IMR-90 (cell line): Measurements from ENCODE around the gene F2RL1. TPM values are rescaled to one million over a fixed set of nuclear protein-coding genes. Genes with fewer than 3 reads are reported as not detected.

Source experiments
- ATAC-seq: fragments of 200-7000 bp; cut with Tn5 transposase; 2 replicates; pipeline ENCODE4 v1.9.1; 2020; ENCODE audit warnings: low read depth, mild to moderate bottlenecking, moderate library complexity
- BruUV-seq: library from RNA; stranded (reverse); fragments of 400-500 nt; replicated peaks from 2 replicates; lab custom pipeline; 2021; lab: Mats Ljungman, UMichigan
- CTCF ChIA-PET: fragments of 300-600 bp; formaldehyde crosslinking; extraction: SDS; loops from one replicate; lab custom pipeline; 2021; ENCODE audit warnings: antibody characterized with exemption; lab: Yijun Ruan, JAX
- POLR2A ChIA-PET: fragments of 300-600 bp; sonication (Branson Sonifier 250); formaldehyde crosslinking; loops from one replicate; lab custom pipeline; 2022; ENCODE audit warnings: antibody characterized with exemption; ENCODE audit not compliant: unreplicated experiment; lab: Charles Lee
- DNase-seq: peaks from one replicate; pipeline ENCODE4 v3.0.0; 2013
- H2AFZ ChIP-seq: replicated peaks from 2 replicates; pipeline ENCODE3; 2013; ENCODE audit warnings: low read length, mild to moderate bottlenecking; ENCODE audit not compliant: poor library complexity
- H2AK5ac ChIP-seq: 2 replicates; pipeline ENCODE4 v1.6.1; 2013; ENCODE audit warnings: low read depth, low read length, inconsistent platforms
- H2AK9ac ChIP-seq: replicated peaks from 2 replicates; pipeline ENCODE3; 2013; ENCODE audit warnings: mild to moderate bottlenecking, low read depth, low read length, moderate library complexity; ENCODE audit not compliant: poor library complexity
- H2BK120ac ChIP-seq: 2 replicates; pipeline ENCODE4 v1.6.1; 2013; ENCODE audit warnings: low read depth, low read length, inconsistent platforms
- H2BK15ac ChIP-seq: 3 replicates; pipeline ENCODE4 v1.6.1; 2013; ENCODE audit warnings: low read depth, low read length, inconsistent platforms
- H2BK20ac ChIP-seq: 2 replicates; pipeline ENCODE4 v1.6.1; 2013; ENCODE audit warnings: low read depth, mild to moderate bottlenecking, inconsistent platforms, low read length, moderate library complexity
- H2BK5ac ChIP-seq: 2 replicates; pipeline ENCODE4 v1.6.1; 2013; ENCODE audit warnings: mild to moderate bottlenecking, low read depth, low read length, inconsistent platforms; ENCODE audit not compliant: poor library complexity, severe bottlenecking
- H3K14ac ChIP-seq: replicated peaks from 2 replicates; pipeline ENCODE4 v1.6.1; 2013; ENCODE audit warnings: low read depth, low read length, inconsistent platforms
- H3K18ac ChIP-seq: 2 replicates; pipeline ENCODE4 v1.6.1; 2013; ENCODE audit warnings: low read depth, low read length, control low read depth
- H3K23ac ChIP-seq: 2 replicates; pipeline ENCODE4 v1.6.1; 2013; ENCODE audit warnings: low read depth, low read length, inconsistent platforms
- H3K27ac ChIP-seq: 2 replicates; pipeline ENCODE4 v1.5.1; 2013; ENCODE audit warnings: mild to moderate bottlenecking, control low read depth, low read length; ENCODE audit not compliant: insufficient read depth
- H3K27me3 ChIP-seq: 2 replicates; pipeline ENCODE4 v1.6.1; 2013; ENCODE audit warnings: low read length; ENCODE audit not compliant: control insufficient read depth, insufficient read depth
- H3K36me3 ChIP-seq: 2 replicates; pipeline ENCODE4 v1.6.1; 2013; ENCODE audit warnings: low read length, mixed read lengths; ENCODE audit not compliant: control insufficient read depth, insufficient read depth
- H3K4ac ChIP-seq: 2 replicates; pipeline ENCODE4 v1.6.1; 2013; ENCODE audit warnings: low read depth, low read length, inconsistent platforms
- H3K4me1 ChIP-seq: 2 replicates; pipeline ENCODE4 v1.6.1; 2013; ENCODE audit warnings: low read length, mixed read lengths; ENCODE audit not compliant: control insufficient read depth, insufficient read depth
- H3K4me2 ChIP-seq: 2 replicates; pipeline ENCODE4 v1.6.1; 2013; ENCODE audit warnings: low read depth, mild to moderate bottlenecking, control low read depth, low read length, moderate library complexity
- H3K4me3 ChIP-seq: 2 replicates; pipeline ENCODE4 v1.5.1; 2013; ENCODE audit warnings: low read depth, mild to moderate bottlenecking, control low read depth, low read length, moderate library complexity; ENCODE audit not compliant: insufficient read depth
- H3K56ac ChIP-seq: 2 replicates; pipeline ENCODE4 v1.6.1; 2013; ENCODE audit warnings: low read length, inconsistent platforms; ENCODE audit not compliant: insufficient read depth; ENCODE audit errors: extremely low read depth
- H3K79me1 ChIP-seq, 2 experiments: 2 replicates each; pipeline ENCODE4 v1.6.1; 2013; ENCODE audit warnings: low read length in 2 of 2, inconsistent platforms in 1 of 2, low read depth in 1 of 2
- H3K9ac ChIP-seq: 2 replicates; pipeline ENCODE4 v1.6.1; 2013; ENCODE audit warnings: low read depth, low read length, control low read depth
- H3K9me1 ChIP-seq: 2 replicates; pipeline ENCODE4 v1.6.1; 2013; ENCODE audit warnings: low read length, inconsistent platforms; ENCODE audit not compliant: insufficient read depth
- H3K9me3 ChIP-seq: 2 replicates; pipeline ENCODE4 v1.6.1; 2013; ENCODE audit warnings: low read length; ENCODE audit not compliant: control insufficient read depth, insufficient read depth
- H4K20me1 ChIP-seq: 2 replicates; pipeline ENCODE4 v1.6.1; 2013; ENCODE audit warnings: low read length, inconsistent platforms; ENCODE audit not compliant: insufficient read depth
- H4K5ac ChIP-seq: 2 replicates; pipeline ENCODE4 v1.6.1; 2013; ENCODE audit warnings: mild to moderate bottlenecking, low read depth, low read length, control low read depth
- H4K8ac ChIP-seq, 2 experiments: 2 replicates each; pipeline ENCODE4 v1.6.1; 2013; ENCODE audit warnings: low read depth in 2 of 2, low read length in 2 of 2, control low read depth in 1 of 2, inconsistent platforms in 1 of 2
- H4K91ac ChIP-seq: 2 replicates; pipeline ENCODE4 v1.6.1; 2013; ENCODE audit warnings: low read depth, low read length, inconsistent platforms; ENCODE audit not compliant: insufficient read depth
- CEBPB ChIP-seq: IDR thresholded peaks from 2 replicates; pipeline ENCODE4 v1.6.1; 2012; ENCODE audit warnings: low read depth, low read length, improper control_type of control experiment
- CTCF ChIP-seq: conservative IDR thresholded peaks from 2 replicates; pipeline ENCODE4 v1.5.1; 2012; ENCODE audit warnings: mild to moderate bottlenecking, low read depth, low read length, improper control_type of control experiment
- FOS ChIP-seq: fragments of 150-350 bp; IDR thresholded peaks from 2 replicates; pipeline ENCODE4 v1.6.1; 2016; ENCODE audit warnings: low read depth, low read length
- RAD21 ChIP-seq: IDR thresholded peaks from 2 replicates; pipeline ENCODE4 v1.6.1; 2012; ENCODE audit warnings: low read length, improper control_type of control experiment
- WGBS, 2 experiments: methylation state at CpG; one replicate each; pipeline versions ENCODE4 v1.1.5 to v1.1.7; 2013; ENCODE audit warnings: missing lambda C conversion rate in 2 of 2; ENCODE audit not compliant: insufficient read length in 1 of 2; ENCODE audit errors: extremely low coverage in 2 of 2; 5-methylcytosine and 5-hydroxymethylcytosine counted together
- dilution Hi-C: fragments of 300-500 bp; cut with HindIII; formaldehyde crosslinking; loops from one replicate; pipeline ENCODE4 v1.14.3; 2018; ENCODE audit warnings: low sequenced_read_pairs; ENCODE audit not compliant: unreplicated experiment
- in situ Hi-C: fragments of 300-500 bp; cut with MboI; formaldehyde crosslinking; loops from 3 replicates; pipeline ENCODE4 v1.14.3; 2019; ENCODE audit warnings: low sequenced_read_pairs, inconsistent platforms, mixed read lengths
- intact Hi-C: fragments of 100-400 bp; cut with micrococcal nuclease; formaldehyde crosslinking; loops from 2 replicates; pipeline ENCODE4 v1.10.0; 2022
- polyA plus RNA-seq, 3 experiments: library from polyadenylated mRNA; depleted of rRNA; stranded (reverse); fragments of >200 nt; gene quantifications; 2 replicates each; pipeline ENCODE4 v1.2.3, GENCODE V29; 2012; ENCODE audit warnings: low replicate concordance in 1 of 3
- total RNA-seq: library from RNA; depleted of rRNA; stranded (reverse); fragments of >200 nt; gene quantifications from 2 replicates; pipeline ENCODE4 v1.2.3, GENCODE V29; 2012

F2RL1 gene
- total and polyA plus RNA-seq, 2 of the 4 experiments (the other 2 are of a cell fraction): 5.6 to 12.4 TPM

GRCh38 chr5:76836181-76836580, 17.4 kb downstream of the F2RL1 start:
- ChIA-PET CTCF (interaction anchor here (0.6 kb wide), 1 partner anchor 598 kb away, joined by 4 read pairs; no protein-coding TSS in a partner anchor), POLR2A (no interaction called here)
- in situ Hi-C loops (no loop called here), intact Hi-C loops (no loop called here), dilution Hi-C loops (no loop called here)
- Histone ChIP-seq H3K4ac (no peak overlapping the region), H4K20me1 (no peaks in the 10 kb centered on the region), H2BK120ac (0 out of 2 replicates have a peak overlapping the region, but pooled peaks have one; percentile 36), H3K14ac (no peak overlapping the region), H3K27ac (no peak overlapping the region), H2AK5ac (no peak overlapping the region), H4K8ac (no peak overlapping the region), H2AK9ac (no peak overlapping the region), H3K4me2 (no peak overlapping the region), H3K9me1 (peaks cover 12% of the 10 kb centered on the region), H2AFZ (no peak overlapping the region), H3K56ac (no peak overlapping the region), H3K9ac (no peak overlapping the region), H3K36me3 (peaks cover 9% of the 10 kb centered on the region), H3K4me1 (peaks cover 14% of the 10 kb centered on the region), H2BK5ac (no peak overlapping the region), H3K18ac (no peak overlapping the region), H3K23ac (no peak overlapping the region), H2BK15ac (no peak overlapping the region), H3K27me3 (no peaks in the 10 kb centered on the region), H4K5ac (no peak overlapping the region), H3K4me3 (no peak overlapping the region), H4K91ac (no peak overlapping the region), H2BK20ac (peak overlapping the region; percentile 29; the same call in 1 of the 2 replicates), H3K9me3 (no peaks in the 10 kb centered on the region), H3K79me1 (peaks cover 0 to 4% of the 10 kb centered on the region in 2 experiments; a peak in 2 of 4 replicates)
- peak; percentile 60 for DNase-seq
- TF ChIP-seq CEBPB: 0 out of 2 replicates have a peak, but pooled peaks have one; percentile 38
- TF ChIP-seq CTCF: peak; percentile 38
- TF ChIP-seq RAD21: peak; percentile 36; the same call in 1 of the 2 replicates
- TF ChIP-seq FOS: no peak
- peak; percentile 53 for ATAC-seq
- WGBS, 2 experiments: no CpG with 5 or more reads among the region's 2 CpGs
- no TSS peak for BruUV-seq
